K562 (cell line): Measurements from ENCODE around the gene ZDHHC8. TPM values are rescaled to one million over a fixed set of nuclear protein-coding genes. Genes with fewer than 3 reads are reported as not detected.

Experiments
- ARID3B ChIP-seq: fragments of 250-450 bp; sonication (Bioruptor Pico); IDR thresholded peaks from 2 replicates; pipeline ENCODE4 v1.4.0; 2020; ENCODE audit warnings: borderline replicate concordance
- BHLHE40 ChIP-seq: IDR thresholded peaks from 2 replicates; pipeline ENCODE4 v1.6.1; 2011; ENCODE audit warnings: low read length, improper control_type of control experiment
- E2F1 ChIP-seq: sonication (generic); formaldehyde crosslinking; IDR thresholded peaks from 2 replicates; pipeline ENCODE4 v1.8.1; 2023; ENCODE audit warnings: mild to moderate bottlenecking, missing genetic modification reagents, moderate library complexity
- ZNF766 ChIP-seq: fragments of 200-800 bp; sonication (Bioruptor generic); conservative IDR thresholded peaks from 2 replicates; pipeline ENCODE4 v1.6.1; 2016; ENCODE audit warnings: missing genetic modification characterization, missing compliant biosample characterization
- polyA plus RNA-seq, 8 experiments: library from polyadenylated mRNA; depleted of rRNA in 4 of 8; stranded (reverse) in 5 of 8; unstranded in 3 of 8; fragments of >200 nt; fragmentation: Nextera tagmentation in 2 of 8; fragmentation: Illumina TruSeq in 1 of 8; extraction: Ambion mirVana in 2 of 8; extraction: Trizol in 1 of 8; gene quantifications; 2 replicates each; pipeline versions ENCODE4 v1.2.1 to v1.2.3, GENCODE V29; 2011 to 2014; ENCODE audit warnings: inconsistent platforms in 1 of 8, missing spikeins in 1 of 8
- total RNA-seq, 7 experiments: library from RNA; depleted of rRNA in 6 of 7; stranded (reverse); fragments of >200 nt in 6 of 7; fragmentation: Illumina TruSeq in 2 of 7; extraction: Trizol in 2 of 7; gene quantifications; 2 replicates each; pipeline versions ENCODE4 v1.2.1 to v1.2.3, GENCODE V29; 2011 to 2021; ENCODE audit warnings: low replicate concordance in 1 of 7
- TF ChIP-seq, protein P1 (sequence below): sonication (generic); formaldehyde crosslinking; IDR thresholded peaks from 2 replicates; pipeline ENCODE4 v1.8.0; 2022; ENCODE audit warnings: missing genetic modification reagents, mild to moderate bottlenecking, borderline replicate concordance
- TF ChIP-seq, protein P2 (sequence below), 2 experiments: fragments of 450-650 bp in 1 of 2; IDR thresholded peaks; 2 replicates each; pipeline ENCODE4 v1.6.1; 2011 to 2017; ENCODE audit warnings: low read depth in 2 of 2, antibody characterized with exemption in 1 of 2, borderline replicate concordance in 1 of 2, low read length in 1 of 2, mild to moderate bottlenecking in 1 of 2, mixed read lengths in 1 of 2; ENCODE audit not compliant: control insufficient read depth in 1 of 2
- TF ChIP-seq, protein P3 (sequence below): fragments of 450-650 bp; IDR thresholded peaks from 2 replicates; pipeline ENCODE4 v1.6.1; 2018; ENCODE audit not compliant: partially characterized antibody

ZDHHC8 gene
- total and polyA plus RNA-seq, 9 of the 15 experiments (the other 6 are each of a cell fraction or from before 2014, with no cell fraction given): 0.04 to 109 (median 16.4) TPM

DNA sequence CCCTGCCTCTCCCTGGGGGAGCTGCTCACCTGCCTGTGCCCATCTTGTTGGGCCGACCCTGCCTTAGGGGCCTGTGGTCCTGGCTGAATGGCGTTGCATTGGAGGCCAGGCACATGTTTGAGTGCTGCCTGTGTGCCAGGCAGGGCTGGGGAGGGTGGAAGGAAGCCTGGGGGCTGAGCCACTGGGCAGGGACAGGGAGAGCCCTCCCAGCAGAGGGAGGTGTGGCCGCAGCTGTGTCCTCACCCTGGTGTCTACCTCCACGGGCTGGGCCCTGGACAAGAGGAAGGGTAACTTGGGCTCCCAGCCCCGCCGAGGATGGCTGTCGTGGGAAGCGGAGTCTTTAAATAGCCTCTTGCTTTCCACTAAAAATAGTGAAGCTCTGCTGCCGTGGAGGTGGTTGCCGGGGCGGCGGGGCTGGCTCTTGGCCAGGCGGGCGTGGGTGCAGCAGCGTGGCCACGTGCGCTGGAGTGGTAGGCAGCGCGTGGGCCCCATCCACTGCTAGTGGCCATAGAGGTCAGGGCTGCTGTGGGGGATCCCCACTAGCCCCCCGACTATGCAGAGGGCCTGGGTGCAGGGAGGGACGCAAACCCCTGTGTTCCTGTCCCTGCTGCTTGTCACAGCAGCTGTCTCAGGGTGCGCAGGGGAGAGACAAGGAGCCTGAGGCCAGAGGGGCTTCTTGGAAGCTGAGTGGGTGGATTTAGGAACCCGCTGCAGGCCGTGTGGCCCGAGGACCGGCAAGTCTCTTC, 6.2 kb downstream of the ZDHHC8 start (continued):
- TF ChIP-seq, protein P1, sequence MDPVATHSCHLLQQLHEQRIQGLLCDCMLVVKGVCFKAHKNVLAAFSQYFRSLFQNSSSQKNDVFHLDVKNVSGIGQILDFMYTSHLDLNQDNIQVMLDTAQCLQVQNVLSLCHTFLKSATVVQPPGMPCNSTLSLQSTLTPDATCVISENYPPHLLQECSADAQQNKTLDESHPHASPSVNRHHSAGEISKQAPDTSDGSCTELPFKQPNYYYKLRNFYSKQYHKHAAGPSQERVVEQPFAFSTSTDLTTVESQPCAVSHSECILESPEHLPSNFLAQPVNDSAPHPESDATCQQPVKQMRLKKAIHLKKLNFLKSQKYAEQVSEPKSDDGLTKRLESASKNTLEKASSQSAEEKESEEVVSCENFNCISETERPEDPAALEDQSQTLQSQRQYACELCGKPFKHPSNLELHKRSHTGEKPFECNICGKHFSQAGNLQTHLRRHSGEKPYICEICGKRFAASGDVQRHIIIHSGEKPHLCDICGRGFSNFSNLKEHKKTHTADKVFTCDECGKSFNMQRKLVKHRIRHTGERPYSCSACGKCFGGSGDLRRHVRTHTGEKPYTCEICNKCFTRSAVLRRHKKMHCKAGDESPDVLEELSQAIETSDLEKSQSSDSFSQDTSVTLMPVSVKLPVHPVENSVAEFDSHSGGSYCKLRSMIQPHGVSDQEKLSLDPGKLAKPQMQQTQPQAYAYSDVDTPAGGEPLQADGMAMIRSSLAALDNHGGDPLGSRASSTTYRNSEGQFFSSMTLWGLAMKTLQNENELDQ: no peak
- TF ChIP-seq, protein P2, sequence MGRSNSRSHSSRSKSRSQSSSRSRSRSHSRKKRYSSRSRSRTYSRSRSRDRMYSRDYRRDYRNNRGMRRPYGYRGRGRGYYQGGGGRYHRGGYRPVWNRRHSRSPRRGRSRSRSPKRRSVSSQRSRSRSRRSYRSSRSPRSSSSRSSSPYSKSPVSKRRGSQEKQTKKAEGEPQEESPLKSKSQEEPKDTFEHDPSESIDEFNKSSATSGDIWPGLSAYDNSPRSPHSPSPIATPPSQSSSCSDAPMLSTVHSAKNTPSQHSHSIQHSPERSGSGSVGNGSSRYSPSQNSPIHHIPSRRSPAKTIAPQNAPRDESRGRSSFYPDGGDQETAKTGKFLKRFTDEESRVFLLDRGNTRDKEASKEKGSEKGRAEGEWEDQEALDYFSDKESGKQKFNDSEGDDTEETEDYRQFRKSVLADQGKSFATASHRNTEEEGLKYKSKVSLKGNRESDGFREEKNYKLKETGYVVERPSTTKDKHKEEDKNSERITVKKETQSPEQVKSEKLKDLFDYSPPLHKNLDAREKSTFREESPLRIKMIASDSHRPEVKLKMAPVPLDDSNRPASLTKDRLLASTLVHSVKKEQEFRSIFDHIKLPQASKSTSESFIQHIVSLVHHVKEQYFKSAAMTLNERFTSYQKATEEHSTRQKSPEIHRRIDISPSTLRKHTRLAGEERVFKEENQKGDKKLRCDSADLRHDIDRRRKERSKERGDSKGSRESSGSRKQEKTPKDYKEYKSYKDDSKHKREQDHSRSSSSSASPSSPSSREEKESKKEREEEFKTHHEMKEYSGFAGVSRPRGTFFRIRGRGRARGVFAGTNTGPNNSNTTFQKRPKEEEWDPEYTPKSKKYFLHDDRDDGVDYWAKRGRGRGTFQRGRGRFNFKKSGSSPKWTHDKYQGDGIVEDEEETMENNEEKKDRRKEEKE (IDR thresholded peaks at IDR 0.05; ENCODE audit: borderline replicate concordance in 1 of 2, control insufficient read depth in 1 of 2, low read depth in 2 of 2, low read length in 1 of 2): no peak
- TF ChIP-seq, protein P3, sequence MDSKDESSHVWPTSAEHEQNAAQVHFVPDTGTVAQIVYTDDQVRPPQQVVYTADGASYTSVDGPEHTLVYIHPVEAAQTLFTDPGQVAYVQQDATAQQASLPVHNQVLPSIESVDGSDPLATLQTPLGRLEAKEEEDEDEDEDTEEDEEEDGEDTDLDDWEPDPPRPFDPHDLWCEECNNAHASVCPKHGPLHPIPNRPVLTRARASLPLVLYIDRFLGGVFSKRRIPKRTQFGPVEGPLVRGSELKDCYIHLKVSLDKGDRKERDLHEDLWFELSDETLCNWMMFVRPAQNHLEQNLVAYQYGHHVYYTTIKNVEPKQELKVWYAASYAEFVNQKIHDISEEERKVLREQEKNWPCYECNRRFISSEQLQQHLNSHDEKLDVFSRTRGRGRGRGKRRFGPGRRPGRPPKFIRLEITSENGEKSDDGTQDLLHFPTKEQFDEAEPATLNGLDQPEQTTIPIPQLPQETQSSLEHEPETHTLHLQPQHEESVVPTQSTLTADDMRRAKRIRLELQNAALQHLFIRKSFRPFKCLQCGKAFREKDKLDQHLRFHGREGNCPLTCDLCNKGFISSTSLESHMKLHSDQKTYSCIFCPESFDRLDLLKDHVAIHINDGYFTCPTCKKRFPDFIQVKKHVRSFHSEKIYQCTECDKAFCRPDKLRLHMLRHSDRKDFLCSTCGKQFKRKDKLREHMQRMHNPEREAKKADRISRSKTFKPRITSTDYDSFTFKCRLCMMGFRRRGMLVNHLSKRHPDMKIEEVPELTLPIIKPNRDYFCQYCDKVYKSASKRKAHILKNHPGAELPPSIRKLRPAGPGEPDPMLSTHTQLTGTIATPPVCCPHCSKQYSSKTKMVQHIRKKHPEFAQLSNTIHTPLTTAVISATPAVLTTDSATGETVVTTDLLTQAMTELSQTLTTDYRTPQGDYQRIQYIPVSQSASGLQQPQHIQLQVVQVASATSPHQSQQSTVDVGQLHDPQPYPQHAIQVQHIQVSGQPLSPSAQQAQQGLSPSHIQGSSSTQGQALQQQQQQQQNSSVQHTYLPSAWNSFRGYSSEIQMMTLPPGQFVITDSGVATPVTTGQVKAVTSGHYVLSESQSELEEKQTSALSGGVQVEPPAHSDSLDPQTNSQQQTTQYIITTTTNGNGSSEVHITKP: no peak
- TF ChIP-seq BHLHE40 (peak; percentile 46; the same call in 1 of the 2 replicates), ARID3B (CRISPR knock-in tag) (0 out of 2 replicates have a peak, but pooled peaks have one; percentile 29), ZNF766 (CRISPR knock-in tag) (no peak), E2F1 (CRISPR knock-in tag) (no peak)
